ENCODE measurements around the gene PHACTR1. TPM values are rescaled to one million over a fixed set of nuclear protein-coding genes. Genes with fewer than 3 reads are reported as not detected.

The PHACTR1 gene
- total RNA-seq, 1 experiment from 2014 or later, result 0.21 TPM

- DNase-seq, result no peak
- TF ChIP-seq CTCF (IDR thresholded peaks at IDR 0.05; ENCODE audit: unreplicated experiment), result no peak
- Mint-ChIP-seq H3K36me3 (ENCODE audit: insufficient read depth, unreplicated experiment) (no peaks in the 10 kb centered on the region), H3K4me3 (ENCODE audit: low read depth, unreplicated experiment) (peak overlapping the region; percentile 33), H3K27me3 (ENCODE audit: unreplicated experiment) (no peaks in the 10 kb centered on the region), H3K27ac (ENCODE audit: unreplicated experiment) (no peak overlapping the region), H3K4me1 (ENCODE audit: low read depth, unreplicated experiment) (peaks cover 10% of the 10 kb centered on the region), H3K9me3 (ENCODE audit: low read depth, unreplicated experiment) (no peaks in the 10 kb centered on the region)
- BruUV-seq (replicated peaks), result no TSS peak
- CTCF ChIA-PET, result interaction anchor here (0.6 kb wide), 1 partner anchor 75 kb away, joined by 5 read pairs; no protein-coding TSS in a partner anchor
- intact Hi-C loops (cut with micrococcal nuclease; ENCODE audit: unreplicated experiment), result no loop called here
Observed at GRCh38 chr6:13273931-13274706, 557.6 kb downstream of the PHACTR1 start.

- BruUV-seq (replicated peaks), result no TSS peak
- intact Hi-C loops (cut with micrococcal nuclease; ENCODE audit: unreplicated experiment), result no loop called here
Observed at GRCh38 chr6:13274707-13275434, 558.3 kb downstream of the PHACTR1 start.

GRCh38 chr6:13275435-13275989, 558.9 kb downstream of the PHACTR1 start:
- TF ChIP-seq CTCF (IDR thresholded peaks at IDR 0.05; ENCODE audit: unreplicated experiment), result no peak
- Mint-ChIP-seq H3K4me3 (ENCODE audit: low read depth, unreplicated experiment) (no peak overlapping the region), H3K4me1 (ENCODE audit: low read depth, unreplicated experiment) (no peaks in the 10 kb centered on the region), H3K9me3 (ENCODE audit: low read depth, unreplicated experiment) (no peaks in the 10 kb centered on the region), H3K27ac (ENCODE audit: unreplicated experiment) (no peak overlapping the region), H3K27me3 (ENCODE audit: unreplicated experiment) (no peaks in the 10 kb centered on the region), H3K36me3 (ENCODE audit: insufficient read depth, unreplicated experiment) (no peaks in the 10 kb centered on the region)
- no peak for DNase-seq
- CTCF ChIA-PET, result interaction anchor here (0.6 kb wide), 2 partner anchors 135 to 464 kb away, joined by 4 read pairs; no protein-coding TSS in a partner anchor
- BruUV-seq (replicated peaks), result no TSS peak
- intact Hi-C loops (cut with micrococcal nuclease; ENCODE audit: unreplicated experiment), result no loop called here

More at GRCh38 chr6:13274707-13275434, 558.3 kb downstream of the PHACTR1 start:
- H3K9me3 Mint-ChIP-seq (ENCODE audit: low read depth, unreplicated experiment), result no peaks in the 10 kb centered on the region
- no peaks in the 10 kb centered on the region for H3K36me3 Mint-ChIP-seq (ENCODE audit: insufficient read depth, unreplicated experiment)
- H3K4me3 Mint-ChIP-seq (ENCODE audit: low read depth, unreplicated experiment), result no peak overlapping the region
- no peaks in the 10 kb centered on the region for H3K27me3 Mint-ChIP-seq (ENCODE audit: unreplicated experiment)
- DNase-seq, result no peak
- CTCF ChIA-PET, result interaction anchor here (0.6 kb wide), 1 partner anchor 76 kb away, joined by 5 read pairs; no protein-coding TSS in a partner anchor
- TF ChIP-seq CTCF (IDR thresholded peaks at IDR 0.05; ENCODE audit: unreplicated experiment), result no peak
- H3K27ac Mint-ChIP-seq (ENCODE audit: unreplicated experiment), result no peak overlapping the region
- H3K4me1 Mint-ChIP-seq (ENCODE audit: low read depth, unreplicated experiment), result peaks cover 3% of the 10 kb centered on the region

- H3K27me3 Mint-ChIP-seq (ENCODE audit: unreplicated experiment), result no peaks in the 10 kb centered on the region
- H3K36me3 Mint-ChIP-seq (ENCODE audit: insufficient read depth, unreplicated experiment), result no peaks in the 10 kb centered on the region
- no peaks in the 10 kb centered on the region for H3K4me1 Mint-ChIP-seq (ENCODE audit: low read depth, unreplicated experiment)
Observed at GRCh38 chr6:13277231-13277630, 560.7 kb downstream of the PHACTR1 start.

More at GRCh38 chr6:13277231-13277630, 560.7 kb downstream of the PHACTR1 start:
- CTCF ChIA-PET, result no interaction called here
- BruUV-seq (replicated peaks), result no TSS peak
- no peak for DNase-seq
- H3K9me3 Mint-ChIP-seq (ENCODE audit: low read depth, unreplicated experiment), result no peaks in the 10 kb centered on the region
- no peak for TF ChIP-seq CTCF (IDR thresholded peaks at IDR 0.05; ENCODE audit: unreplicated experiment)
- intact Hi-C loops (cut with micrococcal nuclease; ENCODE audit: unreplicated experiment), result no loop called here
- H3K27ac Mint-ChIP-seq (ENCODE audit: unreplicated experiment), result no peak overlapping the region
- H3K4me3 Mint-ChIP-seq (ENCODE audit: low read depth, unreplicated experiment), result no peak overlapping the region

All from Calu3 (cell line).